PFSK-1 (cell line): ENCODE data around the gene SPC25.

Experiments used
- FOXP2 ChIP-seq: optimal IDR thresholded peaks from 2 replicates; pipeline ENCODE3; 2011; ENCODE audit warnings: borderline replicate concordance, control low read depth, inconsistent platforms; ENCODE audit not compliant: insufficient read depth; ENCODE audit errors: extremely low read length, extremely low read depth
- POLR2AphosphoS5 ChIP-seq: IDR thresholded peaks from 2 replicates; pipeline ENCODE4 v1.6.1; 2012; ENCODE audit warnings: low read depth, mild to moderate bottlenecking, control low read depth, low read length, moderate library complexity
- REST ChIP-seq, 2 experiments: IDR thresholded peaks; 2 replicates each; pipeline versions ENCODE4 v1.6.1 to v1.8.0; 2011 to 2012; ENCODE audit warnings: low read depth in 2 of 2, low read length in 2 of 2, control low read depth in 1 of 2, inconsistent platforms in 1 of 2, mild to moderate bottlenecking in 1 of 2, moderate library complexity in 1 of 2; ENCODE audit not compliant: insufficient read depth in 1 of 2
- SIN3A ChIP-seq: IDR thresholded peaks from 2 replicates; pipeline ENCODE4 v1.6.1; 2012; ENCODE audit warnings: mild to moderate bottlenecking, low read length, moderate library complexity, borderline replicate concordance; ENCODE audit not compliant: insufficient read depth
- TAF1 ChIP-seq: IDR thresholded peaks from 2 replicates; pipeline ENCODE4 v1.6.1; 2012; ENCODE audit warnings: low read length, control low read depth, borderline replicate concordance; ENCODE audit not compliant: insufficient read depth

DNA sequence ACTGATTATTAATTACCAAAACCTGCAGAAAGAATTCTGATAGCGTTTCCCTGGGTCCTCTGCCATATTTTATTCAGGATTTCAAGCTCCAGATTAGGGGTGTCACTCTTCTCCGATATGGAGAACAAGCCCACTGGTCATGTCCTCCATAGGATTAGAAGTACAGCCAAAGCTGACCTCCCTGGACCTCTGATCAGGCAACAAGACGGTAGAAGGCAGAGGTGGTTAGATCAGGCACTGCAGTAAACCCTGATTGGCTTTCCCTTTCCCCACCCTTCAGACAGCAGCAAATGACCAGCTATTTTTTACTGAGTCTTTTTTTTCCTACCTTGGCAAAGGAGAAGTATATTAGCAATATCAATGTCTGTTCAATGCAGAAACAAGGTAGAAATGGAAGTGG, 37.7 kb downstream of the SPC25 start:
- no peak for TF ChIP-seq POLR2AphosphoS5
- no peak for TF ChIP-seq TAF1
- no peak for TF ChIP-seq REST (IDR thresholded peaks at IDR 0.05; ENCODE audit: insufficient read depth in 1 of 2, low read depth in 2 of 2, low read length in 2 of 2)
- no peak for TF ChIP-seq SIN3A
- no peak for TF ChIP-seq FOXP2
